SU-DHL-6 (cell line): ENCODE results near the gene SUN2.

Experiments used
- CTCF ChIP-seq: fragments of 200-600 bp; sonication (generic); IDR thresholded peaks from one replicate; pipeline ENCODE4 v1.5.1; 2017; ENCODE audit warnings: antibody characterized with exemption, mild to moderate bottlenecking, low read length, moderate library complexity; ENCODE audit not compliant: insufficient read depth, poor library complexity, severe bottlenecking
- EZH2phosphoT487 ChIP-seq: fragments of 200-600 bp; sonication (generic), shearing (Covaris generic); conservative IDR thresholded peaks from 2 replicates; pipeline ENCODE4 v1.6.1; 2018; ENCODE audit warnings: mild to moderate bottlenecking, antibody characterized with exemption, low read length, moderate library complexity, mixed read lengths

DNA sequence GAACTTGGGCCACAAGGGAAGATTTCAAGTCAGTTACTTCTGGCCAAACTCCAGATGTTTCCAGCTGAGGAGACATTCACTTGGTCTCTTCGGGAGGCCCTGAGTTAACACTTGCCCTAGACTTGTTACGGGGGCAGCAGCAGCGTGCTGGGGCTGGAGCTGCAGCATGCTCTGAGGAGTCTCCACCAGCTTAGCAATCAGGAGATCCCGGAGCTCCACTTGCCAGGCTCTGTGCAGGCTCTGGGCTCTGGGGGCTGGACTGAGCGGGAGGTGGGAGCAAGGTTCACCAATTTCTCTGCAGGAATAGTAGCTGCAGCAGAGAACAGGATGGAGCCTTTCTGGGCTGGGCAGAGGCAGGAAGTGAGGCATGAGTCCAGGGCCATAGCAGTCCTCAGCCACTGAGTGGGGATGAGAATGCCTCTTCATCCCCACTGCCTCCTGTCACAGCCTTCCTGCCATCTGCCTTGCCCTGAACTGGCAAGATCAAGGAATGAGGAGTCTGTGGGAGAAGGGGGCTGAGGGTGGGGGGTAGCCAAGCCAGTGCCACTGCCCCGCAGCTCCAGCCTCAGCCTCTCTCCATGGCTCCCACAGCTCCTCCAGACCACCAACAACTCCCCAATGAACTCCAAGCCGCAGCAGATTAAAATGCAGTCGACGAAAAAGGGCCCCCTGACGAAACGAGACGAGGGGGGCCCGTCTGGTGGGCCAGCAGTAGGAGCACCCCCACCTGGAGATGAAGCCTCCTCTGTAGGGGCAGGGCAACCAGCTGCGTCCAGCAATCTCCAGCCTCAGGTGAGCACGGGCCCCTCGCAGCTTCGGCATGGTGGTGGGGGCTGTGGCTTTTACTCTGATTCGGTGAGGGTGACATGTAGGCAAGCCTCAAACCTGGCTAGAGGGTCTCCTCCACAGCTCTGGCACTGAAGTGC, 26.7 kb downstream of the SUN2 start:
- TF ChIP-seq EZH2phosphoT487, result no peak
- no peak for TF ChIP-seq CTCF
